Measurements from ENCODE around the gene RTN4. TPM values are rescaled to one million over a fixed set of nuclear protein-coding genes. Genes with fewer than 3 reads are reported as not detected.

The RTN4 gene
- 497 and 511 TPM in 2 replicates for total RNA-seq

GRCh38 chr2:55050100-55050994 lies at the start of gene RTN4:
RTN4 (minus strand) TSS chr2:55050451; CDS start chr2:55050300, 151 bp downstream.

Other genes starting within 250 kb of the RTN4 start
- 5.1 and 6.9 TPM in 2 replicates for gene CLHC1, start 181.8 kb upstream of the RTN4 start, total RNA-seq
- 1,638 and 1,821 TPM in 2 replicates for gene RPS27A, start 182.2 kb upstream of the RTN4 start, total RNA-seq
- gene MTIF2, start 218.8 kb upstream of the RTN4 start, total RNA-seq: 19.0 and 31.2 TPM in 2 replicates

Data from myometrial cell (primary cell).